A549 (cell line): Measurements from ENCODE around the gene PCSK6. TPM values are rescaled to one million over a fixed set of nuclear protein-coding genes. Genes with fewer than 3 reads are reported as not detected.

Experiments used
- ATAC-seq, 2 experiments: fragments of 200-7000 bp in 1 of 2; fragments of >200 bp in 1 of 2; cut with Nextera tagmentation in 1 of 2; cut with Tn5 transposase in 1 of 2; 3 replicates each; pipeline versions ENCODE4 v1.8.0 to v1.9.1; 2018 to 2020; ENCODE audit warnings: mild to moderate bottlenecking in 1 of 2, moderate library complexity in 1 of 2
- CTCF ChIA-PET: fragments of 300-600 bp; sonication (Branson Sonifier 250); formaldehyde crosslinking; extraction: SDS; loops from one replicate; lab custom pipeline; 2021; ENCODE audit warnings: antibody characterized with exemption, inconsistent platforms; lab: Yijun Ruan, JAX
- POLR2A ChIA-PET: fragments of 350-600 bp; formaldehyde crosslinking; extraction: SDS; loops from one replicate; lab custom pipeline; 2021; ENCODE audit warnings: antibody characterized with exemption, inconsistent platforms; lab: Yijun Ruan, JAX
- DNase-seq, 2 experiments: peaks; one replicate each; pipeline versions ENCODE4 v3.0.0 to v3.0.0-alpha.2; 2011 to 2016; ENCODE audit warnings: low read depth in 1 of 2, low spot score in 1 of 2
- FAIRE-seq: peaks from 2 replicates; lab custom pipeline; 2011; peaks lifted over from hg19 to GRCh38; lab: Jason Lieb, UNC
- H3K27ac ChIP-seq, 2 experiments: fragments of >200 bp; sonication (Bioruptor Twin); formaldehyde crosslinking; 3 replicates each; pipeline ENCODE4 v1.5.1; 2016 to 2017
- H3K4me1 ChIP-seq: fragments of >200 bp; sonication (Bioruptor Twin); formaldehyde crosslinking; 3 replicates; pipeline ENCODE4 v1.6.1; 2016
- H3K4me2 ChIP-seq: fragments of >200 bp; sonication (Bioruptor Twin); formaldehyde crosslinking; 3 replicates; pipeline ENCODE4 v1.6.1; 2016
- H3K4me3 ChIP-seq: fragments of >200 bp; sonication (Bioruptor Twin); formaldehyde crosslinking; 3 replicates; pipeline ENCODE4 v1.5.1; 2016
- H3K9me3 ChIP-seq: fragments of >200 bp; sonication (Bioruptor Twin); formaldehyde crosslinking; 3 replicates; pipeline ENCODE4 v1.6.1; 2016
- BHLHE40 ChIP-seq: IDR thresholded peaks from 2 replicates; pipeline ENCODE4 v1.6.1; 2012; ENCODE audit warnings: low read depth, low read length, inconsistent platforms
- CEBPB ChIP-seq, 2 experiments: fragments of >200 bp in 1 of 2; sonication (Bioruptor Twin) in 1 of 2; formaldehyde crosslinking in 1 of 2; IDR thresholded peaks; 2 replicates each; pipeline ENCODE4 v1.6.1; 2012 to 2016
- EP300 ChIP-seq, 2 experiments: fragments of >200 bp; sonication (Bioruptor Twin); formaldehyde crosslinking; IDR thresholded peaks; 2 replicates in 1 of 2; 3 replicates in 1 of 2; pipeline ENCODE4 v1.6.1; 2016 to 2017
- FOXS1 ChIP-seq: fragments of 250-450 bp; sonication (Bioruptor Pico); IDR thresholded peaks from 2 replicates; pipeline ENCODE4 v1.5.0; 2020; ENCODE audit warnings: mild to moderate bottlenecking, moderate library complexity
- MAFK ChIP-seq: fragments of 450-650 bp; IDR thresholded peaks from 2 replicates; pipeline ENCODE4 v1.6.1; 2014; ENCODE audit not compliant: partially characterized antibody
- MYC ChIP-seq: IDR thresholded peaks from 2 replicates; pipeline ENCODE4 v1.6.1; 2012; ENCODE audit warnings: mild to moderate bottlenecking, inconsistent platforms, low read length, improper control_type of control experiment, borderline replicate concordance
- PHF8 ChIP-seq: fragments of 200-600 bp; sonication (generic); IDR thresholded peaks from 2 replicates; pipeline ENCODE4 v1.6.1; 2016; ENCODE audit warnings: low read depth, mild to moderate bottlenecking, antibody characterized with exemption, moderate library complexity, borderline replicate concordance
- POLR2A ChIP-seq: IDR thresholded peaks from 2 replicates; pipeline ENCODE4 v1.6.1; 2012; ENCODE audit warnings: mild to moderate bottlenecking, low read length
- SMC3 ChIP-seq: fragments of >200 bp; sonication (Bioruptor Twin); formaldehyde crosslinking; IDR thresholded peaks from 3 replicates; pipeline ENCODE4 v1.6.1; 2018; ENCODE audit warnings: inconsistent platforms
- TFCP2L1 ChIP-seq: fragments of 250-450 bp; sonication (Bioruptor Pico); IDR thresholded peaks from 2 replicates; pipeline ENCODE4 v1.5.0; 2021; ENCODE audit warnings: mild to moderate bottlenecking
- WGBS: methylation state at CpG from one replicate; pipeline ENCODE4 v1.1.6; 2017; ENCODE audit errors: missing lambda C conversion rate; 5-methylcytosine and 5-hydroxymethylcytosine counted together
- polyA plus RNA-seq, 4 experiments: library from polyadenylated mRNA; depleted of rRNA in 3 of 4; stranded (reverse); fragments of >200 nt; fragmentation: RNase III in 1 of 4; extraction: RNeasy Plus Mini Kit Qiagen cat#74134 plus additional on column Dnase treatment in 1 of 4; gene quantifications; 2 replicates in 3 of 4; 3 replicates in 1 of 4; pipeline ENCODE4 v1.2.3, GENCODE V29; 2011 to 2017
- TF ChIP-seq, protein P1 (sequence below): fragments of >200 bp; sonication (Bioruptor Twin); formaldehyde crosslinking; IDR thresholded peaks from 2 replicates; pipeline ENCODE4 v1.6.1; 2016
- TF ChIP-seq, protein P2 (sequence below): fragments of >200 bp; sonication (Bioruptor Twin); formaldehyde crosslinking; IDR thresholded peaks from 3 replicates; pipeline ENCODE4 v1.5.1; 2016
- TF ChIP-seq, protein P3 (sequence below): fragments of 450-650 bp; IDR thresholded peaks from 2 replicates; pipeline ENCODE4 v1.6.1; 2014; ENCODE audit warnings: antibody characterized with exemption
- TF ChIP-seq, protein P4 (sequence below): fragments of 150-350 bp; IDR thresholded peaks from 2 replicates; pipeline ENCODE4 v1.6.1; 2014; ENCODE audit warnings: low read depth, mild to moderate bottlenecking, low read length

PCSK6 gene
- polyA plus RNA-seq, 2 of the 4 experiments (the other 2 are of a cell fraction): 10.0 to 15.2 TPM

DNA sequence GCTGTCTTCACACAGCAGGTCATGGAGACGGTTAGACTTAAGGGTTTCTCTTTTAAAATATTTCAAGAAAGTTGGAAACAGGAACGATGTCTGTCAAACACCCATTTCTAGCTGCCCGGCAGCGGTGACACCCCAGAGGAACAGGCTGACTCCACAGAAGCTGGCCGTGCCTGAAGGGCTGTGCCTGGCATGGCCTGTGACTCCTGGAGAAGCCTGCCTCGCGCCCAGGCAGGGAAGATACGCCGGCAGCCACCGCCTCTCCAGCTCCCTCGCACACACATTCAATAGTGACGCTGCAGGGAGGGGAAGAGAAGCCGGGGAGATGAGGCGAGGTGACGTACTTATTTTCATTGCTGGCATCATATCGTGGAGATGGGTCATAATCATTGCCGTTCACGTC lies 59.9 kb downstream of the PCSK6 start:
- CTCF ChIA-PET: interaction anchor here (0.7 to 1.3 kb wide), 4 partner anchors 25 to 125 kb away, joined by 3 to 4 read pairs (median 3); no protein-coding TSS in a partner anchor
- Histone ChIP-seq H3K4me2 (no peak overlapping the region), H3K4me1 (no peaks in the 10 kb centered on the region)
- no peak for ATAC-seq
- TF ChIP-seq PHF8 (no peak), MYC (no peak), SMC3 (no peak), POLR2A (0 out of 2 replicates have a peak, but pooled peaks have one; percentile 4)
- TF ChIP-seq, protein P1, sequence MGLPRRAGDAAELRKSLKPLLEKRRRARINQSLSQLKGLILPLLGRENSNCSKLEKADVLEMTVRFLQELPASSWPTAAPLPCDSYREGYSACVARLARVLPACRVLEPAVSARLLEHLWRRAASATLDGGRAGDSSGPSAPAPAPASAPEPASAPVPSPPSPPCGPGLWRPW: no peak
- TF ChIP-seq, protein P2, sequence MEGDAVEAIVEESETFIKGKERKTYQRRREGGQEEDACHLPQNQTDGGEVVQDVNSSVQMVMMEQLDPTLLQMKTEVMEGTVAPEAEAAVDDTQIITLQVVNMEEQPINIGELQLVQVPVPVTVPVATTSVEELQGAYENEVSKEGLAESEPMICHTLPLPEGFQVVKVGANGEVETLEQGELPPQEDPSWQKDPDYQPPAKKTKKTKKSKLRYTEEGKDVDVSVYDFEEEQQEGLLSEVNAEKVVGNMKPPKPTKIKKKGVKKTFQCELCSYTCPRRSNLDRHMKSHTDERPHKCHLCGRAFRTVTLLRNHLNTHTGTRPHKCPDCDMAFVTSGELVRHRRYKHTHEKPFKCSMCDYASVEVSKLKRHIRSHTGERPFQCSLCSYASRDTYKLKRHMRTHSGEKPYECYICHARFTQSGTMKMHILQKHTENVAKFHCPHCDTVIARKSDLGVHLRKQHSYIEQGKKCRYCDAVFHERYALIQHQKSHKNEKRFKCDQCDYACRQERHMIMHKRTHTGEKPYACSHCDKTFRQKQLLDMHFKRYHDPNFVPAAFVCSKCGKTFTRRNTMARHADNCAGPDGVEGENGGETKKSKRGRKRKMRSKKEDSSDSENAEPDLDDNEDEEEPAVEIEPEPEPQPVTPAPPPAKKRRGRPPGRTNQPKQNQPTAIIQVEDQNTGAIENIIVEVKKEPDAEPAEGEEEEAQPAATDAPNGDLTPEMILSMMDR: no peak
- TF ChIP-seq, all 56 proteins: peak for 1
- DNase-seq (no peak), FAIRE-seq (no peak)
- POLR2A ChIA-PET: no interaction called here
- H3K9me3 ChIP-seq: no peaks in the 10 kb centered on the region
- WGBS: 91% methylated on average over 18 of the region's 18 CpGs
- no peak overlapping the region for H3K27ac ChIP-seq
- no peak overlapping the region for H3K4me3 ChIP-seq

DNA sequence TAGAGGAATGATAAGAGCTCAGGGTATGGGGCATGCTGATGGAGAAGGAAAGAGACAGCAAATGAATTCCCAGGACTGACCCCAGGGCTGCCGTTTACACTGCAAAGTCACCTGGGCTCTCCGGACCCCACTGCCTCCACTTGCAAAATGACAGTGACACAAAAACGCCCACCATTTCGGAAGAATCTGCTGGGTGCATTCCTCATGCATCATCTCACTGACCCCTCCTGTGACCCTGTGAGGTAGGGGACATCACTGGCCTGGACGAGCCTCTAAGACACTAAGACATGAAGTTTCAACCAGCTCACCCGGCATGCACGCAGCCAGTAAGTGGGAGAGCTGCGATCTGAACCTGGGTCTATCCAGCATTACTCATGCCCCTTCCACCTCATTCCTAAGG lies 60.3 kb downstream of the PCSK6 start:
- WGBS: 74% methylated on average over 8 of the region's 8 CpGs
- no peak for ATAC-seq
- FAIRE-seq: no peak
- ChIA-PET CTCF (interaction anchor here (0.7 to 1.3 kb wide), 3 partner anchors 25 to 124 kb away, joined by 3 to 4 read pairs (median 3); no protein-coding TSS in a partner anchor), POLR2A (no interaction called here)
- H3K27ac ChIP-seq: no peak overlapping the region
- no peaks in the 10 kb centered on the region for H3K9me3 ChIP-seq
- no peak overlapping the region for H3K4me3 ChIP-seq
- TF ChIP-seq, protein P3, sequence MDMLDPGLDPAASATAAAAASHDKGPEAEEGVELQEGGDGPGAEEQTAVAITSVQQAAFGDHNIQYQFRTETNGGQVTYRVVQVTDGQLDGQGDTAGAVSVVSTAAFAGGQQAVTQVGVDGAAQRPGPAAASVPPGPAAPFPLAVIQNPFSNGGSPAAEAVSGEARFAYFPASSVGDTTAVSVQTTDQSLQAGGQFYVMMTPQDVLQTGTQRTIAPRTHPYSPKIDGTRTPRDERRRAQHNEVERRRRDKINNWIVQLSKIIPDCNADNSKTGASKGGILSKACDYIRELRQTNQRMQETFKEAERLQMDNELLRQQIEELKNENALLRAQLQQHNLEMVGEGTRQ: no peak
- TF ChIP-seq TFCP2L1 (CRISPR knock-in tag): no peak
- TF ChIP-seq, protein P2: no peak
- TF ChIP-seq POLR2A: no peak
- TF ChIP-seq CEBPB (IDR thresholded peaks at IDR 0.05): no peak
- TF ChIP-seq EP300 (IDR thresholded peaks at IDR 0.05): no peak
- TF ChIP-seq MAFK: no peak
- no peak overlapping the region for H3K4me2 ChIP-seq
- no peak for DNase-seq
- H3K4me1 ChIP-seq: no peaks in the 10 kb centered on the region

DNA sequence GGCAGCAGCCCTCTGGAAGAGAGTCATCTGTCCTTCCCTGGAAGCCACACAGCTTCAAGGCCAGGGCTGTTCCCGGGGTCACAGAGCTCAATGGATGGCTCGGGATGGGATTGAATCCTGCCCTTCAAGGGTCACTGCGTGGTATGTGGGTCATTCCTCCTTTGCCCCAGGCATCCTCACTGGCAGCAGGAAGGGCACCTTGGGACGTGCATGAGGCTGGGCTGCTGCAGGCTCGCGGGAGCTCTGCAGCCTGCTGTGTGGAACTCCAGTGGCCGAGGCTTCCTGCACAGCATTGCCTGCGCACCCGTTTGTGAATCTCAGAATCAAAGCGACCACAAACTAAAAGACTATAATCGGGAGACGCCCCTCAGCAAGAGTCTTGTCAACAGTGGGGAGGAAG lies 60.7 kb downstream of the PCSK6 start:
- H3K4me2 ChIP-seq: no peak overlapping the region
- CTCF ChIA-PET: interaction anchor here (1.0 to 1.3 kb wide), 2 partner anchors 72 to 124 kb away, joined by 3 read pairs; no protein-coding TSS in a partner anchor
- H3K27ac ChIP-seq: no peak overlapping the region
- no peak for DNase-seq
- no peak overlapping the region for H3K4me3 ChIP-seq
- TF ChIP-seq, protein P4, sequence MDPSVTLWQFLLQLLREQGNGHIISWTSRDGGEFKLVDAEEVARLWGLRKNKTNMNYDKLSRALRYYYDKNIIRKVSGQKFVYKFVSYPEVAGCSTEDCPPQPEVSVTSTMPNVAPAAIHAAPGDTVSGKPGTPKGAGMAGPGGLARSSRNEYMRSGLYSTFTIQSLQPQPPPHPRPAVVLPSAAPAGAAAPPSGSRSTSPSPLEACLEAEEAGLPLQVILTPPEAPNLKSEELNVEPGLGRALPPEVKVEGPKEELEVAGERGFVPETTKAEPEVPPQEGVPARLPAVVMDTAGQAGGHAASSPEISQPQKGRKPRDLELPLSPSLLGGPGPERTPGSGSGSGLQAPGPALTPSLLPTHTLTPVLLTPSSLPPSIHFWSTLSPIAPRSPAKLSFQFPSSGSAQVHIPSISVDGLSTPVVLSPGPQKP: no peak
- no peak for TF ChIP-seq MYC
- no peak for TF ChIP-seq PHF8
- no peak for TF ChIP-seq BHLHE40
- TF ChIP-seq FOXS1: no peak
- TF ChIP-seq, protein P1: no peak
- TF ChIP-seq, all 56 proteins: peak for 0
- 85% methylated on average over 11 of the region's 12 CpGs for WGBS
- no peak for FAIRE-seq
- H3K9me3 ChIP-seq: no peaks in the 10 kb centered on the region
- POLR2A ChIA-PET: no interaction called here
- H3K4me1 ChIP-seq: no peaks in the 10 kb centered on the region
- no peak for ATAC-seq
